WI38 (cell line): ENCODE measurements around the gene PSMC6.

Experiments used
- H3K4me3 ChIP-seq: 2 replicates; pipeline ENCODE4 v1.5.1; 2011; ENCODE audit warnings: low read depth, mild to moderate bottlenecking, control low read depth, low read length
- CTCF ChIP-seq: IDR thresholded peaks from 2 replicates; pipeline ENCODE4 v1.5.1; 2012; ENCODE audit warnings: low read depth, mild to moderate bottlenecking, control low read depth, low read length

Gene PSMC6

GRCh38 chr14:52733824-52734223 lies 26.8 kb downstream of the PSMC6 start:
- no peak for TF ChIP-seq CTCF
- no peak overlapping the region for H3K4me3 ChIP-seq

GRCh38 chr14:52735921-52736489 lies 29.0 kb downstream of the PSMC6 start:
- no peak overlapping the region for H3K4me3 ChIP-seq
- TF ChIP-seq CTCF = no peak

GRCh38 chr14:52738409-52738808 lies 31.4 kb downstream of the PSMC6 start:
- TF ChIP-seq CTCF = no peak
- no peak overlapping the region for H3K4me3 ChIP-seq

GRCh38 chr14:52740751-52741150 lies 33.8 kb downstream of the PSMC6 start:
- TF ChIP-seq CTCF = no peak
- H3K4me3 ChIP-seq = no peak overlapping the region

GRCh38 chr14:52741865-52742264 lies 34.9 kb downstream of the PSMC6 start:
- no peak for TF ChIP-seq CTCF
- H3K4me3 ChIP-seq = no peak overlapping the region

GRCh38 chr14:52748647-52749292 lies 41.8 kb downstream of the PSMC6 start:
- TF ChIP-seq CTCF = no peak
- H3K4me3 ChIP-seq = no peak overlapping the region

GRCh38 chr14:52755607-52756316 lies 48.8 kb downstream of the PSMC6 start:
- no peak overlapping the region for H3K4me3 ChIP-seq
- no peak for TF ChIP-seq CTCF
